NCI-H1092 treated with DMSO at 0.1 percent for 48 hours (cell line): ENCODE results near the gene SLC26A9.

Experiments used
- DNase-seq: peaks from one replicate; lab custom pipeline; 2025; lab: John Stamatoyannopoulos, UW

Gene SLC26A9

GRCh38 chr1:205972491-205973168 is 29.4 kb upstream of the SLC26A9 start:
- DNase-seq: no peak

GRCh38 chr1:205972081-205972480 is 28.8 kb upstream of the SLC26A9 start:
- DNase-seq: no peak

- no peak for DNase-seq
Observed at GRCh38 chr1:205971082-205971481, 27.8 kb upstream of the SLC26A9 start.

- no peak for DNase-seq
Observed at GRCh38 chr1:205970486-205970885, 27.2 kb upstream of the SLC26A9 start.

GRCh38 chr1:205969229-205969628 is 26.0 kb upstream of the SLC26A9 start:
- no peak for DNase-seq

GRCh38 chr1:205967554-205968335 is 24.5 kb upstream of the SLC26A9 start:
- DNase-seq: peak; percentile 23

GRCh38 chr1:205965036-205965884 is 22.0 kb upstream of the SLC26A9 start:
- DNase-seq: peak; percentile 99

GRCh38 chr1:205963352-205964155 is 20.3 kb upstream of the SLC26A9 start:
- DNase-seq: no peak

- no peak for DNase-seq
Observed at GRCh38 chr1:205962821-205963221, 19.6 kb upstream of the SLC26A9 start.

- DNase-seq: peak; percentile 49
Observed at GRCh38 chr1:205961991-205962820, 18.9 kb upstream of the SLC26A9 start.

- no peak for DNase-seq
Observed at GRCh38 chr1:205961405-205961804, 18.1 kb upstream of the SLC26A9 start.

GRCh38 chr1:205959789-205960188 is 16.5 kb upstream of the SLC26A9 start:
- no peak for DNase-seq

GRCh38 chr1:205955499-205955898 is 12.2 kb upstream of the SLC26A9 start:
- no peak for DNase-seq

- peak; percentile 79 for DNase-seq
Observed at GRCh38 chr1:205954819-205955404, 11.7 kb upstream of the SLC26A9 start.

- no peak for DNase-seq
Observed at GRCh38 chr1:205951746-205952145, 8.5 kb upstream of the SLC26A9 start.

- DNase-seq: no peak
Observed at GRCh38 chr1:205950826-205951549, 7.7 kb upstream of the SLC26A9 start.

- no peak for DNase-seq
Observed at GRCh38 chr1:205950280-205950679, 7.0 kb upstream of the SLC26A9 start.

- DNase-seq: no peak
Observed at GRCh38 chr1:205949753-205950152, 6.5 kb upstream of the SLC26A9 start.

- DNase-seq: no peak
Observed at GRCh38 chr1:205948886-205949285, 5.6 kb upstream of the SLC26A9 start.

- DNase-seq: peak; percentile 24
Observed at GRCh38 chr1:205948039-205948438, 4.8 kb upstream of the SLC26A9 start.
